HFF-Myc (cell line): Measurements from ENCODE around the gene KCND3.

Source experiments
- DNase-seq: peaks from one replicate; pipeline ENCODE4 v3.0.0-alpha.2; 2011; ENCODE audit warnings: low read depth; ENCODE audit errors: extremely low read depth
- H3K4me3 ChIP-seq: replicated peaks from 2 replicates; pipeline ENCODE4 v1.5.1; 2011; ENCODE audit warnings: low read depth, mild to moderate bottlenecking, control low read depth, low read length
- TF ChIP-seq, protein P1 (sequence below): IDR thresholded peaks from 2 replicates; pipeline ENCODE4 v1.5.1; 2012; ENCODE audit warnings: mild to moderate bottlenecking, low read depth, low read length, control low read depth; ENCODE audit errors: missing control alignments

Gene KCND3

DNA sequence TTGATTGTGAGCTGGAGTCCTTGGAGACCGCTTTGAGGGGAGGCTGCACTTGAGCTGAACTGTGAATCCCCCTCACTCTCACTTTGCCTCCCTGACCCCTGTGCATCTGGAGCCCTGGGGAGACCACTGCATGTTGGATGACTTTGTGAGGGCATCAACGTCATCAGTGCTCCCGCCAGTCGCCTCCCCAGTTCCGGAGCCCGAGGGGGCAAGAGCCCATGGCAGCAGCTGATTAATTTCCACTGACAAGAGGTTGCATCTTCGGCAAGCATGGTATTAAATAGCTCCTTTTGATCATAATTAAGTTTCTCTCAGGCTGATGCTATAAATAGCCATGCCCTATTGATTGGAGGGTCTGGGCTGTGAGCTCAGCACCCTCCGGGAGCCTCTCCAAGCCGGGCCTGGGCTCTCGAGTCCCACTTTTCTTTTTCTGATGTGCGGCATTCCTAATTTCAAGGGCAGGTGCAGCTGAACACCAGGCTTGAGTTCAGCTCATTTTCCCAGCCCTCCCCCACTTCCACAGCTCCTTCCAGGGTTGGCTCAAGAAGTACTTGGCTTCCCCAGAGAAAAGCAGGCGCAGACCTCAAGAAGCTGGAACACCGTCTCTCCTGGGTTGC is 33.2 kb downstream of the KCND3 start:
- TF ChIP-seq, protein P1, sequence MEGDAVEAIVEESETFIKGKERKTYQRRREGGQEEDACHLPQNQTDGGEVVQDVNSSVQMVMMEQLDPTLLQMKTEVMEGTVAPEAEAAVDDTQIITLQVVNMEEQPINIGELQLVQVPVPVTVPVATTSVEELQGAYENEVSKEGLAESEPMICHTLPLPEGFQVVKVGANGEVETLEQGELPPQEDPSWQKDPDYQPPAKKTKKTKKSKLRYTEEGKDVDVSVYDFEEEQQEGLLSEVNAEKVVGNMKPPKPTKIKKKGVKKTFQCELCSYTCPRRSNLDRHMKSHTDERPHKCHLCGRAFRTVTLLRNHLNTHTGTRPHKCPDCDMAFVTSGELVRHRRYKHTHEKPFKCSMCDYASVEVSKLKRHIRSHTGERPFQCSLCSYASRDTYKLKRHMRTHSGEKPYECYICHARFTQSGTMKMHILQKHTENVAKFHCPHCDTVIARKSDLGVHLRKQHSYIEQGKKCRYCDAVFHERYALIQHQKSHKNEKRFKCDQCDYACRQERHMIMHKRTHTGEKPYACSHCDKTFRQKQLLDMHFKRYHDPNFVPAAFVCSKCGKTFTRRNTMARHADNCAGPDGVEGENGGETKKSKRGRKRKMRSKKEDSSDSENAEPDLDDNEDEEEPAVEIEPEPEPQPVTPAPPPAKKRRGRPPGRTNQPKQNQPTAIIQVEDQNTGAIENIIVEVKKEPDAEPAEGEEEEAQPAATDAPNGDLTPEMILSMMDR: no peak
- no peak for DNase-seq
- no peak overlapping the region for H3K4me3 ChIP-seq

DNA sequence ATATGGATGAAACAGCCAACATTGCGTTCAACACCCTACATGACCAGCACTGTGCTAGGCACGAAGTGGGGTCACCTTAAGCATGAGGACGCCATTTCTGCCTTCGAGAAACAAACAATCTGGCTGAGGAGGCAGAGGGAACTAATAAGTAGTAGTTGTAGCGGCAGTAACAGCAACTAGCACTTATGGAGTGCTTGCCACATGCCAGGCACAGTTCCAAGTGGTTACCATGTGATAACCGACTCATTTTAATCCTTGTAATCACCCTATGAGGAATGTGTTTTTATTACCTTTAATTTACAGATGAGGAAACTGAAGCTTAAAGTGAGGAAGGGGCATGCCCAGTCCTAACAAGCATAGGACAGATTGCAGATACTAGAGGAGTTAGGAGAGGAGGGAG is 33.7 kb downstream of the KCND3 start:
- DNase-seq: peak; percentile 9
- TF ChIP-seq, protein P1: no peak
- H3K4me3 ChIP-seq: no peak overlapping the region

DNA sequence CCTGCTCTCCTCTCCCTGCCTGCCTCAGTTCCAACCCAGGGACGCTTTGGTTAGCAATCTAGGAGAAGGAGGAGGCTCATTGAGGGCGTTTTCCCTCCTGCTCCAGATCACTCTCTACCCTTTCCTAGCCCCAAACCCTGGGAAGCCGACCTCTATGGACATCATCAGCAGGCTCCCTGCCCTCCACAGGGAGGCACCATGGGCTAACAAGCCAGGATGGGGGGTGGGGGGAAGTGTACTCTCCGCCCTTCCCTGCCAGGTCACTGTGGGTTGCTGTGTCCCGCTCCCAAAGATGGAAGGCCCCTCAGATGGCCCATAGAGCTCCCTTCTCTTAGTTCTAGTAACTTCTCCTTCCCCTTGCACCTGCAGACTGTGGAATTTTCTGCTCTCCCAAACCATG is 35.7 kb downstream of the KCND3 start:
- DNase-seq: no peak
- TF ChIP-seq, protein P1: no peak
- H3K4me3 ChIP-seq: no peak overlapping the region

DNA sequence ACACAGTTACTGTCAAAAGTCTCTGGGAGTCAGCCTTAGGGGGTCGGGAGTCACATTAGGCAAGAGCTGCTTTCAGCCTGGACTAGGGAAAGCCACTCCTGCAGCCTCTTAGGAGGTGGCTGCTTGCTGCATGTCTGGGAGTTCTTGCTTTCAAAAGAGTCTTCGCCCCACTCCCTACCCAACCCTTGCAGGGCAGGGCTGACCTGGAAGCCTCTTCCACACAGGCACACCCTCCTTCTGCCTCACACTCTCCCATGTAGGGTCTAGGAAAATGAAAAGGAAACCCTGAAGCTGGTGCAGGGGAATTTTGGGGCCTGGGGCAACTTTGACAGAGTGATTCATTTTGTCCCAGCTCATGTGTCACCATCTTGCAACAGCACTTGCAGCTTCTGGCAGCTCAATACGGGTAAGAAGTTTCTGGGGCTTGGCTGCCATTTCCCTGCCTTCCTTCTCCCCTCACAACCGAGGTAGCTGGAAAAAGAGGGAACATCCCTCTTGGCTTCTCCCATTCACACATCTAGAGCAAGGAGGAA is 37.3 kb downstream of the KCND3 start:
- TF ChIP-seq, protein P1: no peak
- no peak overlapping the region for H3K4me3 ChIP-seq
- DNase-seq: no peak

DNA sequence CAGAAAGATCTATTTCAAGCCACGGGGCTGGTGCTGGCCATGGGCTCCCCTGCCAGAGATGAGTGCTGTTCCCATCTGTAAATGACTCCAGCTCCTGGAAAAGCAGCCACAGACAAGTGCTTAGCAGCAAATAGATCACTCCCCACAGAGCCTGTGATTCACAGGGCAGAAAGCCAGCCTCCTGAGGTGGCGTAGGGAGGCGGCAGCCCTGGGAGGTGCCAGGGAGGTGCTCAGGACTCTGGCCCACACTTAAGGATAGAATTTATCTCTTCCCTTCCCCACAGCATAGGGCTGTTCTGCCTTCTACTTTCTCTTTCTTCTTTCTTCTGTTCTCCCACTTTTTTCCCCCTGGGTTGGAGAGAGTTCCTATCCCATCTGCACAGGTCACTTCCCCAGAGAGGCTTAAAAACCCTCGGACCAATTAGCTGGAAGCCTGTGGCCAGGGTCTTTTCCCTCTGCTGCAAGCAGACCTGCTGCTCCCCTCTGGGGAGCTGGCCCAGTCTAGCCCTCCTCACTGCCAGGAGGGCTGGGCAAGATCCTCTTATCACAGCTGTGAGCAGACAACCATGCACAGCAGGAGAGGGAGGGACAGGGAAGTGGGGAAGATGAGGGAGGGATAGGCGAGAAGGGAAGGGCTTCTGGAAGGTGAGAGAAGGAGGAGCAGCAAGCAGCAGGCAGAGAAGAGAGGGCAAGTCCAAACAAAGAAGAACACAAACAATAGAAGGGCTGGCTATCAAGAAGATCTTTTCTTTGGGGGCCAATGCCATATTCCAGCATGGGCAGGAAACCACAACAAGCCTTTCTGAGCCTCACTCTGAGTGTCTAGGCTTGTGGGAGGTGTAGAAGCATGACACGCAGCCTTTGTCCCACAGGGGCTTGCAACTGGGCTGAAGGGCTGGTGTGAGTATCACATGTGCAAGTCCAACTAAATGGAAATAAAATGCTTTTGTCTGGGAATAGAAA is 41.0 kb downstream of the KCND3 start:
- H3K4me3 ChIP-seq: no peak overlapping the region
- TF ChIP-seq, protein P1: no peak
- no peak for DNase-seq

DNA sequence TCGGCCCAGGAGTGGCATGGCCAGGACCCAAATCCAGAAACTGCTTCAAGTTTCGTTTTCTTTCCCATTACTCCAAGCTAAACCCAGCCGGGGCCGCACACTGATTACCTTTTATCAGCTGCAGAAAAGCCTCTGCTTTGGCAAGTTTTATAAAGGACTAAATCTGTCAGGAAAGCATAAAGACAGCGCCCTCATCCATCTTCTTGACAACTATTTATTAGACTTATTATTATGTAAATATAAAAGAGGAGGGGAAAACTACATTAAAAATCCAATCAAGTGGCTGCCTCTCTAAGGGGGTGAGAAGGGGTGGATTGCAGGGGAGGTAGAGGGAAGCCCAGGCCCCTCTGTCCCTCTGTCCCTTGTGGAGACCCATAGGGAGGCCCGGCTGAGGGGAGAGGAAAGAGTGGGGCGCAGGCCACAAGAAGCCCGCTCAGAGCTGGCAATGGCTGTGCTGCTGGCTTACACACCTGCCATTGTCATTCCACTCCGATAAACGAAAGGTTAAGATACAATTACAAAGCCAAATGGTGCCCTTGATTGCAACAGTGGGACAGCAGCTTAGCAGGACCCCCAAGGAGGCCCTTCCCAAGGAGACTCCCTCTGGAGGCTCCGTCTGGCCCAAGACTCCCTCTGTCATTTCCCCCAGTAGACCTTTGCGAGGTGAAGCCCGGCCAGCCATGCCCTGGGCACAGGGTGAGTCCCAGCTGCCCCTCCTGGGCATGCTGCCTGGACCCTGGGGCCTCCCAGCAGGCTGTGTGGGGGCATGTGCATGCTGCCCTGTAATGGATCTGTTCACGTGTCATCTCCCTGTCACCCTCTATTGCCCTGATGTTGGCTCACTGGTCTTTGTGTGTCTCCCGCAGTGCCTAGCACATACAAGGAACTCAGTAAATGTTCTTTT is 45.4 kb downstream of the KCND3 start:
- DNase-seq: no peak
- TF ChIP-seq, protein P1: no peak
- H3K4me3 ChIP-seq: no peak overlapping the region
